ENCODE measurements around the gene SYT2. TPM values are rescaled to one million over a fixed set of nuclear protein-coding genes. Genes with fewer than 3 reads are reported as not detected.

The SYT2 gene
- total RNA-seq, 4 donors from 2014 or later = 0.19 TPM; not detected in 3

DNA sequence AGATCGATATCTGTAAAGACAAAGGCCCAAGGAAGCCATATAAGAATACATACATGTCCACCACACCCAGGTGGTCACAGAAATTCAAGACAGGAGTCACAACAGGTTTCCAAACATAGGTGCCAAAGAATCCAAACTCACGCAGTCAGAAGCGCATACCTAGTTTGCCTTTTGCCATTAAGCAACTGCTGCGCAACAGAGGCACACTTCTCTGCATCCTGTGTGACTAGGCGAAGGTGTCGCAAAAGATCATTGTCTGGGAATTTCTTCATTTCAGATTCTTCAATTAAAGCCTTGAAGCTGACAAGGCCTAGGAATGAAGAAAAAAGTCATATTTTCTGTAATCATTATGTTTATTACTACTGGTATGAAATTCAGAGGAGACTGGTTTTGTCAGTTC lies 32.2 kb upstream of the SYT2 start:
- TF ChIP-seq, protein P1, sequence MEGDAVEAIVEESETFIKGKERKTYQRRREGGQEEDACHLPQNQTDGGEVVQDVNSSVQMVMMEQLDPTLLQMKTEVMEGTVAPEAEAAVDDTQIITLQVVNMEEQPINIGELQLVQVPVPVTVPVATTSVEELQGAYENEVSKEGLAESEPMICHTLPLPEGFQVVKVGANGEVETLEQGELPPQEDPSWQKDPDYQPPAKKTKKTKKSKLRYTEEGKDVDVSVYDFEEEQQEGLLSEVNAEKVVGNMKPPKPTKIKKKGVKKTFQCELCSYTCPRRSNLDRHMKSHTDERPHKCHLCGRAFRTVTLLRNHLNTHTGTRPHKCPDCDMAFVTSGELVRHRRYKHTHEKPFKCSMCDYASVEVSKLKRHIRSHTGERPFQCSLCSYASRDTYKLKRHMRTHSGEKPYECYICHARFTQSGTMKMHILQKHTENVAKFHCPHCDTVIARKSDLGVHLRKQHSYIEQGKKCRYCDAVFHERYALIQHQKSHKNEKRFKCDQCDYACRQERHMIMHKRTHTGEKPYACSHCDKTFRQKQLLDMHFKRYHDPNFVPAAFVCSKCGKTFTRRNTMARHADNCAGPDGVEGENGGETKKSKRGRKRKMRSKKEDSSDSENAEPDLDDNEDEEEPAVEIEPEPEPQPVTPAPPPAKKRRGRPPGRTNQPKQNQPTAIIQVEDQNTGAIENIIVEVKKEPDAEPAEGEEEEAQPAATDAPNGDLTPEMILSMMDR (IDR thresholded peaks at IDR 0.05; ENCODE audit: low read depth) = no peak

DNA sequence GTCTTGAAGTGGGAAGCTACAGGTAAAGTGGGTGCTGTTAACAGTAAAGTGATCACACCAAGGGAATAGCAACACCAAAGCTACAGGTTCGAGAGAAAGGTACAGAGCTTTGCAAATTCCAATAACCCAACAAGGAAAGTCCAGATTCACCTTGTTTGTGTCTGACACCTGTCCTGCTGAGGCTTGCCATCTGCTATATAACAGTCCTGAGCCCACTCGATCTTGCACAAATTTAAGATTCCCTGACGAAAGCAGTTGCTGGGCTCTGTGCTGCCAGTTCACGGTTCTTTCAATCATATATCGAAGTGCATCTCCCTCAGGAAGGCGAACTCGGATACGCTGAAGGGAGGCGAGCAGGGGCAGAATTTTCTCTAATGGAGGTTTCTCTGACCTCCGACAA lies 23.0 kb upstream of the SYT2 start:
- TF ChIP-seq, protein P1 (IDR thresholded peaks at IDR 0.05; ENCODE audit: low read depth) = no peak

- TF ChIP-seq, protein P1 (IDR thresholded peaks at IDR 0.05; ENCODE audit: low read depth) = no peak
Observed at GRCh38 chr1:202728951-202729350, 18.7 kb upstream of the SYT2 start.

DNA sequence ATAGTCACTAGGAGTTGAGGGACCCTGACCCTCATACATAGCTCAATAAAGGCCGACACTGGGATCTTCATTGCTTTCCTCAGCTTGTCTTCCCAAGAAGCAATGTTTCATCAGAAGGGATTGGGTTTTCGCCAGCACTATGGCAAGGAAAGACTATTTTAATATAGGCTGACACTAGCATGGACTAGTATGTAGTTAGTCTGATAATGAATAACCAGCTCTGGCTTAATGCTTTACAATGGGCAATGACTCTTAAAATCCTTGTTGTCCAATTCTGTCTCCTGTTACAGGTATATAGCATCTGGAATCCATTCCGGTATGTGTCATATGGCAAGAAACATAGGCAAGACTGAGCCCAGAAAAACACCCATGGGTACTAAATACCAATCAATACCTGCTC lies 15.3 kb upstream of the SYT2 start:
- TF ChIP-seq, protein P1 (IDR thresholded peaks at IDR 0.05; ENCODE audit: low read depth) = no peak

- TF ChIP-seq, protein P1 (IDR thresholded peaks at IDR 0.05; ENCODE audit: low read depth) = no peak
Observed at GRCh38 chr1:202723708-202724107, 13.5 kb upstream of the SYT2 start.

DNA sequence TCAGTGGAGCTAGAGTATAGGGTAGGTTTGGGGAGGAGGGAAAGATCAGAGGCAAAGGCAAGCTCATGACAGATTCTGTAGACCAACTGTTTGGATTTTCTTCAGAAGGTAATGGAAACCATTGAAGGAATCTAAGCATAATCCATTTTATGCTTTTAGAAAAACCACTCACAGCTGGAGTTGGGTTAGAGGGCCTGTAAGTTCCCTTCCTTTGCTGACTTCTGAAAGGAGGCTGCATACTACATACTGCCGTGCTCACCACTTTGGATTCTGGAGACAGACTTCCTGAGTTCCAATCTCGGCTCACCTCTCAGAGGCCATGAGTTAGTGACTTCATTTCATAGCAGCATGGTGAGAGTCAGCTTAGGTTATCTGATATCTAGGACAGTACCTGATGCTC lies 6.4 kb upstream of the SYT2 start:
- TF ChIP-seq, protein P1 (IDR thresholded peaks at IDR 0.05; ENCODE audit: low read depth) = no peak

DNA sequence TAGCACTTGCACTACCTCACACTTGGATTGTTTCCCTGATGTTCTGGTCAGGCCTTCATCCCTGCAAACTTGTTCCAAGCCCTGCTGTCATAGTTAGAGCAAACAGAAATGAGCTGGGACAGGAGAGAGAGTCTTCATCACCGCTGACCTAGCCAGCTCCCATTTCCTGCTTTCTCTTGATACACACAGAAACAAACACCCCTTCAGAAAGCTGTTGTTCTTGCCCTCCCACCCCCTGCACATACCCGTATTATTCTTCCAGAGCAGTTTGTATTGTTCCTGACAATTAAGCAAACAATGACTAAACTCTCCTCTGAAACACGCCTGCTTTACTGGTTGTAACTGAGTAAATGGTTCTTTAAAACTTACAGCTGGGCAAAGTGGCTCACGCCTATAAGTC lies 2.9 kb upstream of the SYT2 start:
- TF ChIP-seq, protein P1 (IDR thresholded peaks at IDR 0.05; ENCODE audit: low read depth) = no peak

All from subcutaneous adipose tissue (tissue), 4 donors.